Calu3 (cell line): ENCODE data around the gene TSHB. TPM values are rescaled to one million over a fixed set of nuclear protein-coding genes. Genes with fewer than 3 reads are reported as not detected.

Source experiments
- BruUV-seq: library from RNA; stranded (reverse); fragments of 400-500 nt; replicated peaks from 2 replicates; lab custom pipeline; 2021; lab: Mats Ljungman, UMichigan
- CTCF ChIA-PET: fragments of 300-600 bp; sonication (Branson Sonifier 250); formaldehyde crosslinking; loops from one replicate; lab custom pipeline; 2022; ENCODE audit warnings: antibody characterized with exemption; lab: Charles Lee
- DNase-seq: peaks from one replicate; pipeline ENCODE4 v3.0.0; 2022
- H3K27ac Mint-ChIP-seq: one replicate; pipeline ENCODE4 v1.8.0; 2022; ENCODE audit warnings: mixed read lengths; ENCODE audit not compliant: unreplicated experiment
- H3K27me3 Mint-ChIP-seq: one replicate; pipeline ENCODE4 v1.8.0; 2022; ENCODE audit warnings: mixed read lengths; ENCODE audit not compliant: unreplicated experiment
- H3K36me3 Mint-ChIP-seq: one replicate; pipeline ENCODE4 v1.8.0; 2022; ENCODE audit warnings: mild to moderate bottlenecking, moderate library complexity, mixed read lengths; ENCODE audit not compliant: insufficient read depth, unreplicated experiment
- H3K4me1 Mint-ChIP-seq: one replicate; pipeline ENCODE4 v1.8.0; 2022; ENCODE audit warnings: mild to moderate bottlenecking, low read depth, mixed read lengths; ENCODE audit not compliant: unreplicated experiment
- H3K4me3 Mint-ChIP-seq: one replicate; pipeline ENCODE4 v1.8.0; 2022; ENCODE audit warnings: mild to moderate bottlenecking, low read depth, moderate library complexity, mixed read lengths; ENCODE audit not compliant: unreplicated experiment
- H3K9me3 Mint-ChIP-seq: one replicate; pipeline ENCODE4 v1.8.0; 2022; ENCODE audit warnings: low read depth, mixed read lengths; ENCODE audit not compliant: unreplicated experiment
- intact Hi-C: fragments of 100-400 bp; cut with micrococcal nuclease; formaldehyde crosslinking; loops from one replicate; pipeline ENCODE4 v1.10.0; 2022; ENCODE audit not compliant: unreplicated experiment
- total RNA-seq: library from RNA; stranded (reverse); gene quantifications from 2 replicates; pipeline ENCODE4 v1.2.3, GENCODE V29; 2022
- TF ChIP-seq, protein P1 (sequence below): fragments of 200-600 bp; IDR thresholded peaks from one replicate; pipeline ENCODE4 v1.8.0; 2022; ENCODE audit warnings: antibody characterized with exemption; ENCODE audit not compliant: unreplicated experiment

Gene TSHB
- total RNA-seq, 1 experiment from 2014 or later = not detected

DNA sequence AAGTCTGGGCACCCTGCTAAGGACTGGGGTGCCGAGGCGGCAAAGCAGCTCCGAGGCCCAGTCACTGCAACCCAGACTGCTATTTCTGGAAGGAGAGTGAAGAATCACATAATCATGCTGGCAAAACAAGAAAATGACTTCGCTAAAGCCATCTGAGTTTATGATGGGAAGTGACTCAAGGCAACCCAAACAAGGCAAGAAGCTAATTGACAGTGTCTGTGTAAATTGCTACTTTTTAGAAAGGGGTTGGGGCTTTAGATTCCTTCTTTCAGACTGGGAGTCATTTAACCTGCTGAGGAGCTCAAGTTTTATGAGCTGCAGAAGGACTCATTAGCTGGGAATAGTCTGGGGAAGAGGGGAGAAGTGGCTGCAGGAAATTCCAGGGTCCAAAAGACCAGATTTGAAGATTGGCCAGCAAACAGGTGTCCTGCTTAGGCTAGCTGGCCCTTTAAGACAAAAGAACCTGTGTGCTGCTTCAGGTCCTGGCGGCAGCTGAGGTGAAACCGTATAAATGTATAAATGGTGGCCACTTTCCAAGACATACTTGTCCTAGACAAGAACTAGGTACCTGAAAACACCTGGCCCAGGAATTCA, 28.1 kb downstream of the TSHB start:
- TF ChIP-seq, protein P1, sequence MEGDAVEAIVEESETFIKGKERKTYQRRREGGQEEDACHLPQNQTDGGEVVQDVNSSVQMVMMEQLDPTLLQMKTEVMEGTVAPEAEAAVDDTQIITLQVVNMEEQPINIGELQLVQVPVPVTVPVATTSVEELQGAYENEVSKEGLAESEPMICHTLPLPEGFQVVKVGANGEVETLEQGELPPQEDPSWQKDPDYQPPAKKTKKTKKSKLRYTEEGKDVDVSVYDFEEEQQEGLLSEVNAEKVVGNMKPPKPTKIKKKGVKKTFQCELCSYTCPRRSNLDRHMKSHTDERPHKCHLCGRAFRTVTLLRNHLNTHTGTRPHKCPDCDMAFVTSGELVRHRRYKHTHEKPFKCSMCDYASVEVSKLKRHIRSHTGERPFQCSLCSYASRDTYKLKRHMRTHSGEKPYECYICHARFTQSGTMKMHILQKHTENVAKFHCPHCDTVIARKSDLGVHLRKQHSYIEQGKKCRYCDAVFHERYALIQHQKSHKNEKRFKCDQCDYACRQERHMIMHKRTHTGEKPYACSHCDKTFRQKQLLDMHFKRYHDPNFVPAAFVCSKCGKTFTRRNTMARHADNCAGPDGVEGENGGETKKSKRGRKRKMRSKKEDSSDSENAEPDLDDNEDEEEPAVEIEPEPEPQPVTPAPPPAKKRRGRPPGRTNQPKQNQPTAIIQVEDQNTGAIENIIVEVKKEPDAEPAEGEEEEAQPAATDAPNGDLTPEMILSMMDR = no peak
- BruUV-seq = no TSS peak
- H3K4me1 Mint-ChIP-seq = peaks cover 14% of the 10 kb centered on the region
- no peak overlapping the region for H3K4me3 Mint-ChIP-seq
- CTCF ChIA-PET = interaction anchor here (0.6 kb wide), 1 partner anchor 19 kb away, joined by 4 read pairs; no protein-coding TSS in a partner anchor
- H3K27me3 Mint-ChIP-seq = no peaks in the 10 kb centered on the region
- H3K9me3 Mint-ChIP-seq = no peaks in the 10 kb centered on the region
- H3K36me3 Mint-ChIP-seq = peaks cover 4% of the 10 kb centered on the region
- intact Hi-C loops = no loop called here
- DNase-seq = no peak
- no peak overlapping the region for H3K27ac Mint-ChIP-seq

DNA sequence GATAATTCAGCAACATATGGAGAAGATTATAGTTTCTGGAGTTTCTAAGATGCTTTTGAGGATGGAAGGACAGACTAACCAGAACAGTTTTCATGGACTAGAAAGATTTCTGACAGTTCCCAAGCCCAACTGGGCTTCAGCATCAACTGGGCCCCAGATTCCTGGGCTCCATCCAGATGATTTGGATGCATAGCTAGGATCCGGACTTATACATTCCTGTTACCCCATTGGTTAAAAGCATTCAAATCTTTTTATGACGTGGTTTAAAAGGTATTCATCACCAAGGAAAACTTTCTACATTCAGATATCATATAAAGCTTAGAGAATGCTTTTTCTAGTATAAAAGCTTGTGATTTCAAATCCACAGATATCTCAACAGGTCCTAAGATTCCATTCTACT, 29.7 kb downstream of the TSHB start:
- Mint-ChIP-seq H3K27ac (no peak overlapping the region), H3K36me3 (peaks cover 5% of the 10 kb centered on the region), H3K4me1 (peaks cover 14% of the 10 kb centered on the region), H3K27me3 (no peaks in the 10 kb centered on the region), H3K9me3 (no peaks in the 10 kb centered on the region), H3K4me3 (no peak overlapping the region)
- TF ChIP-seq, protein P1 = no peak
- intact Hi-C loops = no loop called here
- DNase-seq = no peak
- BruUV-seq = no TSS peak
- CTCF ChIA-PET = no interaction called here

DNA sequence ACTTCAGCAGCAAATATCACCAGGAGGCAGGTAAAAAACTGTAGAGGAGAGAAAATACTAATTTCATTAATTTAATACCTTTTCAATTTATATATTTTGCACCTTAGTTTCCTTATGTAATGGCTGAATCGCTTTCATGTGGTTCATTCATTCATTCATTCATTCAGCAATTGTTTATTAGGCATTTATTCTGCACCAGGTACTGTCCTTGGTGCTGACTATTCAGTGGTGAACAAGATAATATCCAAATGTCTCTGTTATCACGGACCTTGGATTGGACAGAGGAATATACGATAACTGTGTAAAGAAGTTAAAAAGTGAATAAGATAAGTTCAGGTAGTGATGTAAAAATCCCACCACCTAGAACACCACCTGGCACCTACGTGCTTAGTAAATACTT, 30.9 kb downstream of the TSHB start:
- intact Hi-C loops = loop anchor here (5.0 kb wide), 1 partner anchor 37 kb away; no protein-coding TSS in a partner anchor
- TF ChIP-seq, protein P1 = no peak

DNA sequence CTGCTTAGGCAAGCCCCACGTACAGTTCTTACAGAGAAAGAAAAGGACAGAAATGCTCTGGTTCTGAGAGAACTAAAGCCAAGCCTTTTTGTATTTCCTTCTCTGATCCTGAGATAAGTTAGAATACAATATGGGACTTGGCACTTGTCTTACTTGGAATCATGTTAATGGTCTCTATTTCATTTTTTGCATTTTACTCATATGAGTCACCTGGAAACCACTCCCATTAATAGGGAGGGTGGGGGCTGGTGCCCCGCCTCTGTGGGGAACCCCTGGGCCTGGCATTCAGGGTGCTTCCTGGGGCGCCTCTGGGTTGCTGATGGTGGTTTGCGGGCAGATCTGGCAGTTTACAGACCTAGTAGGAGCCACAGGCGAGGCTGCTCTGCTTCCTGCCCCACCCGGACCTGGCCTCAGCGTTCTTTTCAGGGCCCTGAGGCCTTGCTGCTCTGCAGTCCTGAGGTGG, 32.9 kb downstream of the TSHB start:
- H3K9me3 Mint-ChIP-seq = peaks cover 3% of the 10 kb centered on the region
- peak overlapping the region; percentile 75 for H3K27ac Mint-ChIP-seq
- CTCF ChIA-PET = interaction anchor here (1.4 kb wide), 1 partner anchor 652 kb away, joined by 3 read pairs; no protein-coding TSS in a partner anchor

More for the DNA sequence above, 30.9 kb downstream of the TSHB start:
- no peaks in the 10 kb centered on the region for H3K9me3 Mint-ChIP-seq
- peak overlapping the region; percentile 75 for H3K27ac Mint-ChIP-seq
- peaks cover 5% of the 10 kb centered on the region for H3K36me3 Mint-ChIP-seq
- H3K4me3 Mint-ChIP-seq = no peak overlapping the region
- CTCF ChIA-PET = no interaction called here
- peaks cover 14% of the 10 kb centered on the region for H3K4me1 Mint-ChIP-seq
- H3K27me3 Mint-ChIP-seq = no peaks in the 10 kb centered on the region
- BruUV-seq = no TSS peak
- no peak for DNase-seq

More for the DNA sequence above, 32.9 kb downstream of the TSHB start:
- no peaks in the 10 kb centered on the region for H3K27me3 Mint-ChIP-seq
- intact Hi-C loops = loop anchor here (5.0 kb wide), 1 partner anchor 35 kb away; no protein-coding TSS in a partner anchor
- H3K4me1 Mint-ChIP-seq = peaks cover 14% of the 10 kb centered on the region
- peak overlapping the region; percentile 32 for H3K4me3 Mint-ChIP-seq
- BruUV-seq = no TSS peak
- peak; percentile 83 for DNase-seq
- TF ChIP-seq, protein P1 = no peak
- peaks cover 5% of the 10 kb centered on the region for H3K36me3 Mint-ChIP-seq
